K562 (cell line): Measurements from ENCODE around the gene RHBG. TPM values are rescaled to one million over a fixed set of nuclear protein-coding genes. Genes with fewer than 3 reads are reported as not detected.

Experiments used
- BACH1 ChIP-seq: fragments of 200-800 bp; sonication (Bioruptor generic); IDR thresholded peaks from 2 replicates; pipeline ENCODE4 v1.6.1; 2016; ENCODE audit warnings: missing genetic modification characterization, missing compliant biosample characterization
- DDX20 ChIP-seq: fragments of 450-650 bp; IDR thresholded peaks from 2 replicates; pipeline ENCODE4 v1.6.1; 2016; ENCODE audit warnings: missing genetic modification characterization, low read depth, mild to moderate bottlenecking, missing compliant biosample characterization, moderate library complexity
- KDM5B ChIP-seq: fragments of 200-600 bp; sonication (generic); IDR thresholded peaks from 2 replicates; pipeline ENCODE4 v1.6.1; 2012; ENCODE audit warnings: low read depth, mild to moderate bottlenecking, moderate library complexity, low read length, control low read depth, inconsistent platforms; ENCODE audit not compliant: insufficient replicate concordance
- NBN ChIP-seq: fragments of 450-650 bp; IDR thresholded peaks from 2 replicates; pipeline ENCODE4 v1.6.1; 2016; ENCODE audit warnings: low read depth, mild to moderate bottlenecking
- NFYB ChIP-seq: IDR thresholded peaks from 2 replicates; pipeline ENCODE4 v1.6.1; 2011; ENCODE audit warnings: mild to moderate bottlenecking, moderate library complexity; ENCODE audit not compliant: insufficient read length; ENCODE audit errors: extremely low read depth
- POLR2A ChIP-seq: fragments of 450-650 bp; conservative IDR thresholded peaks from 2 replicates; pipeline ENCODE4 v1.6.1; 2016
- RB1 ChIP-seq: fragments of 450-650 bp; IDR thresholded peaks from 2 replicates; pipeline ENCODE4 v1.6.1; 2017; ENCODE audit warnings: low read depth, mild to moderate bottlenecking
- RCOR1 ChIP-seq, 2 experiments: IDR thresholded peaks; 2 replicates each; pipeline ENCODE4 v1.6.1; 2012; ENCODE audit warnings: low read depth in 2 of 2, low read length in 2 of 2, borderline replicate concordance in 1 of 2, improper control_type of control experiment in 1 of 2
- SMAD4 ChIP-seq: fragments of 250-450 bp; sonication (Bioruptor Pico); conservative IDR thresholded peaks from 2 replicates; pipeline ENCODE4 v1.8.0; 2021; ENCODE audit warnings: inconsistent platforms, mild to moderate bottlenecking, moderate library complexity
- SRSF3 ChIP-seq: fragments of 200-400 bp; formaldehyde crosslinking; IDR thresholded peaks from 2 replicates; pipeline ENCODE4 v1.6.1; 2016; ENCODE audit warnings: mild to moderate bottlenecking, low read length, moderate library complexity; ENCODE audit not compliant: insufficient read depth
- ZC3H8 ChIP-seq: fragments of 450-650 bp; IDR thresholded peaks from 2 replicates; pipeline ENCODE4 v1.6.1; 2017
- ZKSCAN1 ChIP-seq: fragments of 150-350 bp; IDR thresholded peaks from 2 replicates; pipeline ENCODE4 v1.6.1; 2016; ENCODE audit warnings: low read depth, low read length
- ZNF24 ChIP-seq: fragments of 450-650 bp; IDR thresholded peaks from 2 replicates; pipeline ENCODE4 v1.6.1; 2016
- polyA plus RNA-seq, 8 experiments: library from polyadenylated mRNA; depleted of rRNA in 4 of 8; stranded (reverse) in 5 of 8; unstranded in 3 of 8; fragments of >200 nt; fragmentation: Nextera tagmentation in 2 of 8; fragmentation: Illumina TruSeq in 1 of 8; extraction: Ambion mirVana in 2 of 8; extraction: Trizol in 1 of 8; gene quantifications; 2 replicates each; pipeline versions ENCODE4 v1.2.1 to v1.2.3, GENCODE V29; 2011 to 2014; ENCODE audit warnings: inconsistent platforms in 1 of 8, missing spikeins in 1 of 8
- total RNA-seq, 7 experiments: library from RNA; depleted of rRNA in 6 of 7; stranded (reverse); fragments of >200 nt in 6 of 7; fragmentation: Illumina TruSeq in 2 of 7; extraction: Trizol in 2 of 7; gene quantifications; 2 replicates each; pipeline versions ENCODE4 v1.2.1 to v1.2.3, GENCODE V29; 2011 to 2021; ENCODE audit warnings: low replicate concordance in 1 of 7
- TF ChIP-seq, protein P1 (sequence below): IDR thresholded peaks from 2 replicates; pipeline ENCODE4 v1.6.1; 2014; ENCODE audit warnings: antibody characterized with exemption
- TF ChIP-seq, protein P2 (sequence below): sonication (generic); IDR thresholded peaks from 2 replicates; pipeline ENCODE4 v1.6.1; 2016
- TF ChIP-seq, protein P3 (sequence below): fragments of 450-650 bp; IDR thresholded peaks from 2 replicates; pipeline ENCODE4 v1.6.1; 2016; ENCODE audit warnings: missing biosample characterization, missing genetic modification characterization
- TF ChIP-seq, protein P4 (sequence below), 2 experiments: fragments of 450-650 bp in 1 of 2; IDR thresholded peaks; 2 replicates each; pipeline ENCODE4 v1.6.1; 2011 to 2017; ENCODE audit warnings: low read depth in 2 of 2, antibody characterized with exemption in 1 of 2, borderline replicate concordance in 1 of 2, low read length in 1 of 2, mild to moderate bottlenecking in 1 of 2, mixed read lengths in 1 of 2; ENCODE audit not compliant: control insufficient read depth in 1 of 2
- TF ChIP-seq, protein P5 (sequence below), 2 experiments: IDR thresholded peaks in 1 of 2; conservative IDR thresholded peaks in 1 of 2; 2 replicates each; pipeline ENCODE4 v1.6.1; 2016; ENCODE audit warnings: low read depth in 2 of 2, mild to moderate bottlenecking in 1 of 2, missing compliant biosample characterization in 1 of 2, missing genetic modification characterization in 1 of 2, moderate library complexity in 1 of 2

RHBG gene
- total and polyA plus RNA-seq, 9 of the 15 experiments (the other 6 are each of a cell fraction or from before 2014, with no cell fraction given) = not detected

DNA sequence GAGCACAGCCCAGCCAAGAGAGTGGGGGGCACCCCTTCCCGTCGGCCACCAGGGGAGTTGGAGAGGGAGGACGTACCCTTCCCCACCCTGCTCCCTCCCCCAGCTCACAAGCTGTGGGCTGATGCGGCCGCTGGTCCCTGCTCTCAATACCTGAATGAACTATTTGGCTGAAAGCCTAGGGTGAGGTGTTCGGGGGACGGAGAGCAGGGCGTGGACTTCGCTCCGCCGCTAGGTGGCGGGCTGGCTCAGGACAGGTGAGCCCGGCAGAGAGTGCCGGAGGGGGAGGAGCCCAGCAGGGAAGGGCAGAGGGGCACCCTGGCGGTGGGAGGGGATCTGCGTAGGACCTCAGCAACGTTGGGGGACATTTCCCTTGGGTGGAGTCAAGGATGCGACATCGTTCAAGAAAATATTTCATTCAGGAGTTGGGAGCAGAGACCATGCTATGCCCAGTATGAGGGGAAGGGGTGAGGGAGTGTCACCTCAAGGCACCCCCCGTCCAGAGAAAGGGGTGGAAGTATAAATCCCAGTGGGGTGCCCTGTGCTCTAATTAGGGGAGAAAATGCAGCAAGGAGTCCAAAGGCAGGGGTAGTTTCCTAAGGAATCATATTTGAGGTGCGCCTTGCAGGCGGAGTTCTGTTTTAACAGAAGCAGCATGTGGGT, 12.0 kb upstream of the RHBG start (continued):
- TF ChIP-seq, protein P1, sequence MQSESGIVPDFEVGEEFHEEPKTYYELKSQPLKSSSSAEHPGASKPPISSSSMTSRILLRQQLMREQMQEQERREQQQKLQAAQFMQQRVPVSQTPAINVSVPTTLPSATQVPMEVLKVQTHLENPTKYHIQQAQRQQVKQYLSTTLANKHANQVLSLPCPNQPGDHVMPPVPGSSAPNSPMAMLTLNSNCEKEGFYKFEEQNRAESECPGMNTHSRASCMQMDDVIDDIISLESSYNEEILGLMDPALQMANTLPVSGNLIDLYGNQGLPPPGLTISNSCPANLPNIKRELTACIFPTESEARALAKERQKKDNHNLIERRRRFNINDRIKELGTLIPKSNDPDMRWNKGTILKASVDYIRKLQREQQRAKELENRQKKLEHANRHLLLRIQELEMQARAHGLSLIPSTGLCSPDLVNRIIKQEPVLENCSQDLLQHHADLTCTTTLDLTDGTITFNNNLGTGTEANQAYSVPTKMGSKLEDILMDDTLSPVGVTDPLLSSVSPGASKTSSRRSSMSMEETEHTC = no peak
- TF ChIP-seq RB1 = 0 out of 2 replicates have a peak, but pooled peaks have one; percentile 50
- TF ChIP-seq, protein P2, sequence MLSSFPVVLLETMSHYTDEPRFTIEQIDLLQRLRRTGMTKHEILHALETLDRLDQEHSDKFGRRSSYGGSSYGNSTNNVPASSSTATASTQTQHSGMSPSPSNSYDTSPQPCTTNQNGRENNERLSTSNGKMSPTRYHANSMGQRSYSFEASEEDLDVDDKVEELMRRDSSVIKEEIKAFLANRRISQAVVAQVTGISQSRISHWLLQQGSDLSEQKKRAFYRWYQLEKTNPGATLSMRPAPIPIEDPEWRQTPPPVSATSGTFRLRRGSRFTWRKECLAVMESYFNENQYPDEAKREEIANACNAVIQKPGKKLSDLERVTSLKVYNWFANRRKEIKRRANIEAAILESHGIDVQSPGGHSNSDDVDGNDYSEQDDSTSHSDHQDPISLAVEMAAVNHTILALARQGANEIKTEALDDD = no peak
- TF ChIP-seq ZKSCAN1 = no peak
- no peak for TF ChIP-seq NFYB
- peak; percentile 64; the same call in 1 of the 2 replicates for TF ChIP-seq ZNF24
- TF ChIP-seq, protein P3, sequence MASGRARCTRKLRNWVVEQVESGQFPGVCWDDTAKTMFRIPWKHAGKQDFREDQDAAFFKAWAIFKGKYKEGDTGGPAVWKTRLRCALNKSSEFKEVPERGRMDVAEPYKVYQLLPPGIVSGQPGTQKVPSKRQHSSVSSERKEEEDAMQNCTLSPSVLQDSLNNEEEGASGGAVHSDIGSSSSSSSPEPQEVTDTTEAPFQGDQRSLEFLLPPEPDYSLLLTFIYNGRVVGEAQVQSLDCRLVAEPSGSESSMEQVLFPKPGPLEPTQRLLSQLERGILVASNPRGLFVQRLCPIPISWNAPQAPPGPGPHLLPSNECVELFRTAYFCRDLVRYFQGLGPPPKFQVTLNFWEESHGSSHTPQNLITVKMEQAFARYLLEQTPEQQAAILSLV (tag) = no peak
- TF ChIP-seq SRSF3 = no peak
- TF ChIP-seq RCOR1 (IDR thresholded peaks at IDR 0.05; ENCODE audit: borderline replicate concordance in 1 of 2, low read depth in 2 of 2, low read length in 2 of 2) = 0 out of 4 replicates have a peak, but pooled peaks of 1 of the 2 experiments have one; percentile 24
- TF ChIP-seq BACH1 (tag) = no peak
- TF ChIP-seq ZC3H8 = no peak
- no peak for TF ChIP-seq POLR2A
- TF ChIP-seq NBN = no peak
- TF ChIP-seq, protein P4, sequence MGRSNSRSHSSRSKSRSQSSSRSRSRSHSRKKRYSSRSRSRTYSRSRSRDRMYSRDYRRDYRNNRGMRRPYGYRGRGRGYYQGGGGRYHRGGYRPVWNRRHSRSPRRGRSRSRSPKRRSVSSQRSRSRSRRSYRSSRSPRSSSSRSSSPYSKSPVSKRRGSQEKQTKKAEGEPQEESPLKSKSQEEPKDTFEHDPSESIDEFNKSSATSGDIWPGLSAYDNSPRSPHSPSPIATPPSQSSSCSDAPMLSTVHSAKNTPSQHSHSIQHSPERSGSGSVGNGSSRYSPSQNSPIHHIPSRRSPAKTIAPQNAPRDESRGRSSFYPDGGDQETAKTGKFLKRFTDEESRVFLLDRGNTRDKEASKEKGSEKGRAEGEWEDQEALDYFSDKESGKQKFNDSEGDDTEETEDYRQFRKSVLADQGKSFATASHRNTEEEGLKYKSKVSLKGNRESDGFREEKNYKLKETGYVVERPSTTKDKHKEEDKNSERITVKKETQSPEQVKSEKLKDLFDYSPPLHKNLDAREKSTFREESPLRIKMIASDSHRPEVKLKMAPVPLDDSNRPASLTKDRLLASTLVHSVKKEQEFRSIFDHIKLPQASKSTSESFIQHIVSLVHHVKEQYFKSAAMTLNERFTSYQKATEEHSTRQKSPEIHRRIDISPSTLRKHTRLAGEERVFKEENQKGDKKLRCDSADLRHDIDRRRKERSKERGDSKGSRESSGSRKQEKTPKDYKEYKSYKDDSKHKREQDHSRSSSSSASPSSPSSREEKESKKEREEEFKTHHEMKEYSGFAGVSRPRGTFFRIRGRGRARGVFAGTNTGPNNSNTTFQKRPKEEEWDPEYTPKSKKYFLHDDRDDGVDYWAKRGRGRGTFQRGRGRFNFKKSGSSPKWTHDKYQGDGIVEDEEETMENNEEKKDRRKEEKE (IDR thresholded peaks at IDR 0.05; ENCODE audit: borderline replicate concordance in 1 of 2, control insufficient read depth in 1 of 2, low read depth in 2 of 2, low read length in 1 of 2) = no peak
- TF ChIP-seq KDM5B = no peak
- no peak for TF ChIP-seq SMAD4
- TF ChIP-seq DDX20 = no peak
- TF ChIP-seq, protein P5, sequence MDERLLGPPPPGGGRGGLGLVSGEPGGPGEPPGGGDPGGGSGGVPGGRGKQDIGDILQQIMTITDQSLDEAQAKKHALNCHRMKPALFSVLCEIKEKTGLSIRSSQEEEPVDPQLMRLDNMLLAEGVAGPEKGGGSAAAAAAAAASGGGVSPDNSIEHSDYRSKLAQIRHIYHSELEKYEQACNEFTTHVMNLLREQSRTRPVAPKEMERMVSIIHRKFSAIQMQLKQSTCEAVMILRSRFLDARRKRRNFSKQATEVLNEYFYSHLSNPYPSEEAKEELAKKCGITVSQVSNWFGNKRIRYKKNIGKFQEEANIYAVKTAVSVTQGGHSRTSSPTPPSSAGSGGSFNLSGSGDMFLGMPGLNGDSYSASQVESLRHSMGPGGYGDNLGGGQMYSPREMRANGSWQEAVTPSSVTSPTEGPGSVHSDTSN (CRISPR knock-in tag; IDR thresholded peaks at IDR 0.05; ENCODE audit: low read depth) = no peak
- TF ChIP-seq, protein P5 (tag; conservative IDR thresholded peaks at IDR 0.05; ENCODE audit: low read depth) = no peak
